ENCODE measurements around the gene BIRC7. TPM values are rescaled to one million over a fixed set of nuclear protein-coding genes. Genes with fewer than 3 reads are reported as not detected.

Gene BIRC7
- total and polyA plus RNA-seq, 4 donors: 0.29 to 1.6 (median 1.0) TPM

Small RNA genes lying within 50 kb of the gene (small RNA-seq; reads per million reads assigned to genes)
- gene MIR3196 (ENCODE audit: low replicate concordance) (not detected), gene MIR4326 (ENCODE audit: low replicate concordance) (3.4 reads per million, percentile 93 among the genes with 10 or more reads in this experiment)

Other genes starting within 250 kb of the BIRC7 start
- not detected for gene BHLHE23, start 228.9 kb upstream of the BIRC7 start, total RNA-seq
- not detected for gene BHLHE23, start 228.9 kb upstream of the BIRC7 start, polyA plus RNA-seq (ENCODE audit: insufficient read length in 2 of 2)
- gene YTHDF1, start 19.8 kb upstream of the BIRC7 start, total RNA-seq: 10 to 100 TPM; 20.9 to 24.5 TPM
- gene YTHDF1, start 19.8 kb upstream of the BIRC7 start, polyA plus RNA-seq (ENCODE audit: insufficient read length in 2 of 2): 10 to 100 TPM; 44.0 to 45.9 TPM
- gene NKAIN4, start 18.6 kb downstream of the BIRC7 start, total RNA-seq: 10 to 100 TPM; 38.7 to 41.3 TPM
- 100 to 1,000 TPM; 126 to 153 TPM for gene NKAIN4, start 18.6 kb downstream of the BIRC7 start, polyA plus RNA-seq (ENCODE audit: insufficient read length in 2 of 2)
- 10 to 100 TPM; 35.3 to 68.9 TPM for gene ARFGAP1, start 36.9 kb downstream of the BIRC7 start, total RNA-seq
- 100 to 1,000 TPM in 1 of 2 donors, 10 to 100 TPM in 1; 97.7 to 116 TPM for gene ARFGAP1, start 36.9 kb downstream of the BIRC7 start, polyA plus RNA-seq (ENCODE audit: insufficient read length in 2 of 2)
- 10 to 100 TPM; 10.3 to 14.4 TPM for gene COL20A1, start 57.3 kb downstream of the BIRC7 start, total RNA-seq
- 10 to 100 TPM; 50.0 to 50.9 TPM for gene COL20A1, start 57.3 kb downstream of the BIRC7 start, polyA plus RNA-seq (ENCODE audit: insufficient read length in 2 of 2)
- 10 to 100 TPM in 1 of 2 donors, 1 to 10 TPM in 1; 5.5 to 13.0 TPM for gene CHRNA4, start 125.4 kb downstream of the BIRC7 start, total RNA-seq
- gene CHRNA4, start 125.4 kb downstream of the BIRC7 start, polyA plus RNA-seq (ENCODE audit: insufficient read length in 2 of 2): 10 to 100 TPM; 54.0 to 64.2 TPM
- 10 to 100 TPM; 30.7 to 66.5 TPM for gene KCNQ2, start 236.8 kb downstream of the BIRC7 start, total RNA-seq
- gene KCNQ2, start 236.8 kb downstream of the BIRC7 start, polyA plus RNA-seq (ENCODE audit: insufficient read length in 2 of 2): 100 to 1,000 TPM; 140 to 155 TPM

All from spinal cord (tissue), 4 donors.